ENCODE measurements around the gene HM13. TPM values are rescaled to one million over a fixed set of nuclear protein-coding genes. Genes with fewer than 3 reads are reported as not detected.

Gene HM13
- 199 to 270 TPM (median 250 TPM) in 5 replicates for total RNA-seq (2022; extraction: Qiagen RNA extraction)

GRCh38 chr20:31514154-31515071 is at the start of gene HM13:
Gene HM13, plus strand, starts transcription at chr20:31514442. Its CDS starts 110 bp downstream, at chr20:31514552.

GRCh38 chr20:31474758-31475427 is 39.3 kb upstream of the HM13 start, which contains the start of the genes DEFB124 and REM1:
Gene DEFB124, minus strand, starts transcription at chr20:31475127. Its CDS starts 2,114 bp downstream, at chr20:31473013.
Gene REM1, plus strand, starts transcription at chr20:31475288. Its CDS starts 1,158 bp downstream, at chr20:31476446.

GRCh38 chr20:31605031-31605901 is 91.0 kb downstream of the HM13 start, which contains the start of gene ID1:
Gene ID1, plus strand, starts transcription at chr20:31605289. Its CDS starts 99 bp downstream, at chr20:31605388.

Other genes with a start within 250 kb of the HM13 start
- gene DEFB116, start 205.9 kb upstream of the HM13 start, total RNA-seq (2022; extraction: Qiagen RNA extraction), result not detected in 5 replicates
- not detected in 5 replicates for gene DEFB118, start 145.8 kb upstream of the HM13 start, total RNA-seq (2022; extraction: Qiagen RNA extraction)
- not detected in 5 replicates for gene DEFB119, start 123.9 kb upstream of the HM13 start, total RNA-seq (2022; extraction: Qiagen RNA extraction)
- gene DEFB121, start 108.2 kb upstream of the HM13 start, total RNA-seq (2022; extraction: Qiagen RNA extraction), result not detected in 5 replicates
- gene DEFB123, start 73.8 kb upstream of the HM13 start, total RNA-seq (2022; extraction: Qiagen RNA extraction), result not detected in 5 replicates
- 0.21 to 0.72 TPM (median 0.35 TPM) in 4 of 5 replicates, not detected in the other for gene DEFB124, start 39.3 kb upstream of the HM13 start, total RNA-seq (2022; extraction: Qiagen RNA extraction)
- 0.47 to 1.1 TPM (median 0.99 TPM) in 5 replicates for gene REM1, start 39.2 kb upstream of the HM13 start, total RNA-seq (2022; extraction: Qiagen RNA extraction)
- gene ID1, start 90.8 kb downstream of the HM13 start, total RNA-seq (2022; extraction: Qiagen RNA extraction), result 341 to 512 TPM (median 429 TPM) in 5 replicates
- not detected in 5 replicates for gene COX4I2, start 123.5 kb downstream of the HM13 start, total RNA-seq (2022; extraction: Qiagen RNA extraction)
- gene BCL2L1, start 208.4 kb downstream of the HM13 start, total RNA-seq (2022; extraction: Qiagen RNA extraction), result 303 to 331 TPM (median 315 TPM) in 5 replicates
- 106 to 121 TPM (median 111 TPM) in 5 replicates for gene TPX2, start 224.8 kb downstream of the HM13 start, total RNA-seq (2022; extraction: Qiagen RNA extraction)